BLaER1 treated with 17β-estradiol and CSF1 and Interleukin-3, amounts not matched to agents 10 nM and 100 nM (cell line): Measurements from ENCODE around the gene PDGFC.
A peak's percentile ranks its signal among the peaks of the same experiment; 100 is the strongest.

ENCODE experiments used
- H3K27ac ChIP-seq, 11 experiments: shearing (Covaris generic); formaldehyde crosslinking; 2 replicates each; pipeline ENCODE4 v1.8.1; 2022
- H3K27me3 ChIP-seq, 11 experiments: shearing (Covaris generic); formaldehyde crosslinking; 2 replicates each; pipeline ENCODE4 v1.8.1; 2022
- H3K36me3 ChIP-seq, 11 experiments: shearing (Covaris generic); formaldehyde crosslinking; 2 replicates each; pipeline ENCODE4 v1.8.1; 2022
- H3K4me1 ChIP-seq, 10 experiments: shearing (Covaris generic); formaldehyde crosslinking; 2 replicates each; pipeline ENCODE4 v1.8.1; 2022
- H3K4me2 ChIP-seq, 11 experiments: shearing (Covaris generic); formaldehyde crosslinking; 2 replicates each; pipeline ENCODE4 v1.8.1; 2022
- H3K4me3 ChIP-seq, 10 experiments: shearing (Covaris generic); formaldehyde crosslinking; 2 replicates each; pipeline ENCODE4 v1.8.1; 2022
- H3K9ac ChIP-seq, 11 experiments: shearing (Covaris generic); formaldehyde crosslinking; 2 replicates each; pipeline ENCODE4 v1.8.1; 2022
- H3K9me3 ChIP-seq, 11 experiments: shearing (Covaris generic); formaldehyde crosslinking; replicated peaks in 1 of 11; 2 replicates each; pipeline ENCODE4 v1.8.1; 2022
- H4K20me1 ChIP-seq, 11 experiments: shearing (Covaris generic); formaldehyde crosslinking; 2 replicates each; pipeline ENCODE4 v1.8.1; 2022
- Cebpa-rat ChIP-seq, 11 experiments: shearing (Covaris generic); IDR thresholded peaks; 2 replicates each; pipeline ENCODE4 v1.8.1; 2022

PDGFC gene

DNA sequence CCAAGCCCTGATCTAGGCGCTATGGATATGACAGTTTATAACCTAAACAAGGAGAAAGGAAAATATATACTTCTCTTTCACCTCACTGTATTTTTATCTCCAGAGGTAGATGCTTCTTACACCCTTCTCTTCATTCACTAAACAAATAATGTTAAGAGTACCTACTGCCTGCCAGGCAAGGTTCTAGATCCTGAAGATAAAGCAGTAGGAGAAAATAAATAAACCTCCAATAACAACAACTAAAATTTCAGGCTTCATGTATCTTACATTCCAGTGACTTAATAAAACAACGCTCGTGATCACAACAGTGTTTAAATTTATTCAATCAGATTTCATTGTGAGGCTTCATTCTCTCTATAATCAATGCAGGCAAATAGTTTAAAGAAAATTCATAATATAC is 20.7 kb downstream of the PDGFC start:
- Histone ChIP-seq H3K4me1 (peaks cover 0 to 62% (median 0%) of the 10 kb centered on the region in 10 experiments; a peak in 5 of 20 replicates), H3K4me3 (no peak overlapping the region), H3K27ac (no peak overlapping the region), H3K27me3 (no peaks in the 10 kb centered on the region), H4K20me1 (no peaks in the 10 kb centered on the region), H3K9ac (no peak overlapping the region), H3K36me3 (no peaks in the 10 kb centered on the region), H3K9me3 (no peaks in the 10 kb centered on the region), H3K4me2 (no peak overlapping the region)
- no peak for TF ChIP-seq Cebpa-rat (IDR thresholded peaks at IDR 0.05)

DNA sequence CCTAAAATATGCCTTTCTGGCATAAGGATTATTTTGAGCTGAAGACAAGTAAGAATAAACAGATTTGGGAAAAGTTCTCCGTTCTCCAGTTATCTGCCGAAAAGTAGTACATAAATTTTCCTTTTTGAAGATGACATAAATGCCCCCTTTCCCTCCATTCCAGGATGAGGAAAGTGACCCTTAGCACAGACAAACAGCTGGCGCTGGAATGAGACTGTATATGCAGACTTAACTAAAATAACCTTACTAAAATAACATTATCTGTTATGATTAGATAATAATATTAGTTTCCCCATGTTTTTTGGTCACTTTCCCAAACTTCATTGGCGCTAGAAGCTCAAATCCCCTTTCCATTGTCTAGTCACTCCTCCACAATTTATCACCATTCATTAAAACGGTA is 21.5 kb downstream of the PDGFC start:
- H3K4me1 ChIP-seq, result peaks cover 0 to 60% (median 0%) of the 10 kb centered on the region in 10 experiments; a peak in 5 of 20 replicates
- H4K20me1 ChIP-seq, result no peaks in the 10 kb centered on the region
- no peak overlapping the region for H3K9ac ChIP-seq
- TF ChIP-seq Cebpa-rat (IDR thresholded peaks at IDR 0.05), result no peak
- no peak overlapping the region for H3K4me2 ChIP-seq
- no peaks in the 10 kb centered on the region for H3K9me3 ChIP-seq
- no peaks in the 10 kb centered on the region for H3K36me3 ChIP-seq
- H3K27me3 ChIP-seq, result no peaks in the 10 kb centered on the region
- no peak overlapping the region for H3K4me3 ChIP-seq
- H3K27ac ChIP-seq, result no peak overlapping the region

DNA sequence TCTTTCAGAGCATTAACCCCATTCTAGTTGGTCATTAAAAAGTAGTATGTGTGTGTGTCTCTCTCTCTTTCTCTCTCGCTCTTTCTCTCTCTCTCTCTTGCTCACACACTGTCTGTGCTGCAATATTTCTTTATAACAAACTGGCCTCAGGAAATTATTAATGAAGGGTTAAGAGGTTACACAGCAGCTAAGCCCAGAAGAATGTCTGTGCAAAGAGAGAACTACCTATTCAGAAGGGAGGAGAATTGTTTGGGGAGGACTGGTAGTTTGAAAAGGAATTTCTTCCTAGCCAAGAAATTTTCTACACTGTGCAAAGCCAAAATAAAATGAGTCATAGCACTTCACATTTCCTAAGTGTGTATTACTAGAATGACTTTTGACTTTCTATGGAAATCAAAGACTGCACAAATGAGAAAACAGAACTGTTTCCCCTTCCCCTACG is 22.2 kb downstream of the PDGFC start:
- Histone ChIP-seq H4K20me1 (no peaks in the 10 kb centered on the region), H3K27ac (no peak overlapping the region), H3K36me3 (no peaks in the 10 kb centered on the region), H3K4me3 (no peak overlapping the region), H3K9me3 (no peaks in the 10 kb centered on the region), H3K9ac (no peak overlapping the region), H3K4me1 (peaks cover 0 to 54% (median 0%) of the 10 kb centered on the region in 10 experiments; a peak in 4 of 20 replicates), H3K27me3 (no peaks in the 10 kb centered on the region), H3K4me2 (peak overlapping the region in 2 of 11 experiments; percentile 22 to 23; a peak in 2 of 22 replicates)
- TF ChIP-seq Cebpa-rat (IDR thresholded peaks at IDR 0.05), result no peak

DNA sequence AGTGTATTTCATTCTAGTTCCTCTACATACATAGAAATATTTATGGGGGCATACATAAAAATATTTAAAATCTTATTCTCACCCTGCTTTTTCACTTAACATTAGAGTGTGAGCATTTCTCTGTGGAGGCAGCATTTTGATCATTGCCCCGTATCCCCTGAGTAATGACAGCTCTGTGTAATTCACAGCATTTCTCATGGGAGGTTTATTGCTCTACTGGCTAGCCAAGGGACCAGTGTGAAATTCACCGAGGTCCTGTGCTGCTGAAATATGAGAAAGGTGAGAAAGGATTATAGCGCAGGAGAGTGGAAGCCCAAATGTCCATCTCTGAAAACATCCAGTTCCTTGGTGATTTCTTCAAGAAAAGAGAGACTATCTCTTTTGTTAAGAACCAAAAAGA is 22.9 kb downstream of the PDGFC start:
- H3K9me3 ChIP-seq, result no peaks in the 10 kb centered on the region
- no peak overlapping the region for H3K27ac ChIP-seq
- no peaks in the 10 kb centered on the region for H3K36me3 ChIP-seq
- no peak for TF ChIP-seq Cebpa-rat (IDR thresholded peaks at IDR 0.05)
- no peak overlapping the region for H3K4me2 ChIP-seq
- H3K27me3 ChIP-seq, result no peaks in the 10 kb centered on the region
- no peak overlapping the region for H3K4me3 ChIP-seq
- H3K4me1 ChIP-seq, result peaks cover 0 to 49% (median 0%) of the 10 kb centered on the region in 10 experiments; a peak in 4 of 20 replicates
- no peaks in the 10 kb centered on the region for H4K20me1 ChIP-seq
- H3K9ac ChIP-seq, result no peak overlapping the region

DNA sequence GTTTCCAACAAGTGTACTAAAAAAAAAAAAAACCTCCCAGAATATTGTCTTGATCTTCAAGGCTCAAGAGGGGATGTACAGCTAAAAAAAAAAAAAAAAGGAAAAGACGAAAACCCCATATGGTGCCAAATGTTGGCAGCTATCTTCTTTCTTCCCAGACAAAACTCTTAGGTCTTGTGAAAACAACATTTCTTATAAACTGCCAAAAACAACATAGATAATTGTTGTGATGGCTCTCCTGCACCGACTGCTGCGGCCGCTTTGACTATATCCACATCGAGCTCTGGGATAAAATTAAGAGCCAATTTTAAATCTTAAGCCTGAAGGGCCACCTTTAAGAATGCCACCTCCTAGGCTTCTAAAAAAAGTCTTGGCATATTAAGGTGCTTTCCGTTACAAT is 23.5 kb downstream of the PDGFC start:
- H3K27me3 ChIP-seq, result no peaks in the 10 kb centered on the region
- H3K4me1 ChIP-seq, result peaks cover 0 to 43% (median 0%) of the 10 kb centered on the region in 10 experiments; a peak in 4 of 20 replicates
- no peak overlapping the region for H3K4me2 ChIP-seq
- H3K4me3 ChIP-seq, result no peak overlapping the region
- no peaks in the 10 kb centered on the region for H4K20me1 ChIP-seq
- H3K9ac ChIP-seq, result no peak overlapping the region
- H3K27ac ChIP-seq, result no peak overlapping the region
- TF ChIP-seq Cebpa-rat (IDR thresholded peaks at IDR 0.05), result no peak
- no peaks in the 10 kb centered on the region for H3K36me3 ChIP-seq
- H3K9me3 ChIP-seq, result no peaks in the 10 kb centered on the region

DNA sequence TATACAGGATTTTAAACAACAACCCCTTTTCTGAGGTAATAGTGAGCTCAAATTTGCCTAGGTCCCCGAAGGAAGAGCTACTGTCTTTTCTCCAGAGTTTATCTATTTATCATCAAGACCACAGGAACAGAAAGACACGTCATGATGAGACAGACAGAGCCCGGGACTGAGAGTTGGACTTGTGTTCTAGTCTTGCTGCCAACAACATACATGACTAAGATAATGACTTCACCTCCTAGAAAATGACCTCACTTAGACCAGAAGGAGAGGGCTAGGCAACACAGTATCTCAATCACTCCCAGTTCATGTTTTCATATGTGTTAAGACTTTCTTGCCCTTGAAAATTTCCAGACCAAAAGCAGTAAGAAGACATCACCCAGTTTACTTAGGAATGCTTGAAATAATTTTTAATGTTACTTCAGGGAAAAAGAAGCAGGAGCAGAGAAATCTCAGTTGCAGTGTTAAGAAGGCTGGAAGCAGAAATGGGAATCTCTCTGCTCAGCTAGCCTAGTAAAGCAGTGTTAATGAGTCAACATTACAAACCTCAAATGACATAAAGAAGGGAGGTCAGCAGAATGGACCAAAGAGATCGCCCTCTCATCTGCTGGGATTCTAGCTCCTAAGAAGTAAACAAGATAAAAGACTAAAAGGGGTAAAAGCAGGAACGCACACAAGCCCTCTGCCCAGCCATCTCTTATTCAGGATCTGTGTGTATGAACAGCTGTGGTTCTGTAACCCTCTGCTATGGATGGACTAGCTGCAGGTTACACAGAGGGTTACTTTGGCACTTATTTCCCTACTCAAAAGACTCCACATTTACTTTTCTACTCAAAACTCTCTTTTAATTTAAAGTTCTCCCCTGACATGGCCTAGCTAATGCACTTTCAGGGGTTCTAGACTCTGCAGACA is 24.8 kb downstream of the PDGFC start:
- Histone ChIP-seq H3K27me3 (no peaks in the 10 kb centered on the region), H3K9me3 (no peaks in the 10 kb centered on the region), H3K4me1 (peaks cover 0 to 38% (median 0%) of the 10 kb centered on the region in 10 experiments; a peak in 4 of 20 replicates), H4K20me1 (no peaks in the 10 kb centered on the region), H3K27ac (peak overlapping the region in 3 of 11 experiments; percentile 3 to 50 (median 26); a peak in 4 of 22 replicates), H3K9ac (peak overlapping the region in 1 of 11 experiments; percentile 42; a peak in 1 of 22 replicates), H3K4me3 (no peak overlapping the region), H3K4me2 (peak overlapping the region in 2 of 11 experiments; percentile 56 to 69; a peak in 4 of 22 replicates), H3K36me3 (no peaks in the 10 kb centered on the region)
- no peak for TF ChIP-seq Cebpa-rat (IDR thresholded peaks at IDR 0.05)

DNA sequence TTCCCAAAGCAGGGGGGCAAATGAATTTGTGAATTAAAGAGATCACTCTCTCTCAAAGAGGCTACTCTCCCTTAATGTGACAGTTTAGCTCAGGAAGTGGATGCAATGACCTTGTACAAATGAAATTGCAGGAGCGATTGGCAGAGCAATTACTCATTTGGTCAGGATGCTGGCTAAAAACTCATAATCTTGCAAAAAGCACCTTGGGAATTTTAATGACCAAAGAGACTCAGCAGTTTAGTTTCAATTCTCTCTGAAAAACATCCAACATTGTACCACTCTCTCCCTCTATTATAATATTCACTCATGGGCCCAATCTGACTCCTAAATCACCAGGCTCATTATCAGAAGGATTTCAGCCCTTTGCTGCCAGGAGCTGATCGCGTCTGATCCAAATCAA is 26.1 kb downstream of the PDGFC start:
- H3K4me2 ChIP-seq, result peak overlapping the region in 2 of 11 experiments; percentile 1 to 16; a peak in 2 of 22 replicates

DNA sequence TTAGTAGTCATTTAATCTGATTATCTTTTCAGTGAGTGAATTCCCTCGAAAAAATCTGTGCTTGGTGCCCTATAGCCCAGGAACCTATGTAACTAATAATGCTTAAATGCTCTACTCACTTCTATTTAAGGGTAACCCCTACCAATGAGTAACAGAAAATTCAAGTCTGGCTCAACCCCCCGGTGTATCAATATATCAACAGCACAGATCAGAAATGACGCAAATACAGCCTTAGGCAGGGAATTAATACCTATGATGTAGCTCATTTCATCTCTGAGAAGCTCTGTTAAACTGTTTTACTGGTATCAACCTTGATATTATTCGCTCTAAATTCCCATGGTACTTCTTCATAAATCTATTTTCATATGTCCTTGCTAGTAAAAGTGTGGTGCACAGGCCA is 28.6 kb downstream of the PDGFC start:
- no peaks in the 10 kb centered on the region for H4K20me1 ChIP-seq
- H3K27me3 ChIP-seq, result no peaks in the 10 kb centered on the region
- no peak overlapping the region for H3K9ac ChIP-seq
- H3K27ac ChIP-seq, result no peak overlapping the region
- H3K4me3 ChIP-seq, result no peak overlapping the region
- peaks cover 0 to 26% (median 0%) of the 10 kb centered on the region in 10 experiments; a peak in 4 of 20 replicates for H3K4me1 ChIP-seq
- H3K36me3 ChIP-seq, result no peaks in the 10 kb centered on the region
- no peak overlapping the region for H3K4me2 ChIP-seq
- H3K9me3 ChIP-seq, result no peaks in the 10 kb centered on the region
- TF ChIP-seq Cebpa-rat (IDR thresholded peaks at IDR 0.05), result no peak

More for the DNA sequence above, 26.1 kb downstream of the PDGFC start:
- Histone ChIP-seq H3K27me3 (no peaks in the 10 kb centered on the region), H3K9ac (no peak overlapping the region), H3K4me3 (no peak overlapping the region), H3K9me3 (no peaks in the 10 kb centered on the region), H3K4me1 (peaks cover 0 to 28% (median 0%) of the 10 kb centered on the region in 10 experiments; a peak in 4 of 20 replicates), H4K20me1 (no peaks in the 10 kb centered on the region), H3K36me3 (no peaks in the 10 kb centered on the region), H3K27ac (no peak overlapping the region)
- no peak for TF ChIP-seq Cebpa-rat (IDR thresholded peaks at IDR 0.05)

DNA sequence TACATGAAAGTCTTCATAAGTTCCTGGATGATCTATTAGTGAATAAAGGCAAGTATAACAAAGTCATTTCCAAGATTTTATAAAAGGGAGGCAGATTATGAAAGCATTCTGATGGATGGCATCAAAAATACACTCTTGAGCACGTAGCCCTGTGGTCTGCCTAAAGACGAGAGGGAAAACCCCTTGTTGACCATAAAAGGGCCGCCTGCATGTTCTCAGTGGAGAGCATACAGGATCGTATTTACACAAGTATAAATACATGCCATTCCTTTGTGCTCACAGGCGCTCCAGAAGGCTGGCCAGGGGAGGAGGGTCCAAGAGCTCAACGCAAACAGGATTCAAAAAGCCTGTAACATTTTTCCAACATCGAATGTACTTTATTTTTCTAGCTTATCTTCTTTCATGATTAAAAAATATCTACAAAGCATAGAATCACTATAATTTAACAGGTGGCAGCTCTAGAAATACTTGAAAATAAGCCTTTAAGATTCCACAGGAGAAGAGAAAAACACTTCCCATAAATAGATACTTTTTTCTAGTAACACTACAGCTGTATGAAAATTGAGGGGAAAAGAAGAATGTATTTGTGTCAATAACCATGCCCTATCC is 29.6 kb downstream of the PDGFC start:
- Histone ChIP-seq H3K4me1 (peaks cover 0 to 21% (median 0%) of the 10 kb centered on the region in 10 experiments; a peak in 4 of 20 replicates), H3K4me3 (no peak overlapping the region), H3K27me3 (no peaks in the 10 kb centered on the region), H3K36me3 (no peaks in the 10 kb centered on the region), H3K27ac (no peak overlapping the region), H4K20me1 (no peaks in the 10 kb centered on the region), H3K9ac (no peak overlapping the region), H3K9me3 (no peaks in the 10 kb centered on the region), H3K4me2 (no peak overlapping the region)
- no peak for TF ChIP-seq Cebpa-rat (IDR thresholded peaks at IDR 0.05)
